ENCODE results near the gene KCNJ1. TPM values are rescaled to one million over a fixed set of nuclear protein-coding genes. Genes with fewer than 3 reads are reported as not detected.

Gene KCNJ1
- total RNA-seq, 1 donor: not detected

DNA sequence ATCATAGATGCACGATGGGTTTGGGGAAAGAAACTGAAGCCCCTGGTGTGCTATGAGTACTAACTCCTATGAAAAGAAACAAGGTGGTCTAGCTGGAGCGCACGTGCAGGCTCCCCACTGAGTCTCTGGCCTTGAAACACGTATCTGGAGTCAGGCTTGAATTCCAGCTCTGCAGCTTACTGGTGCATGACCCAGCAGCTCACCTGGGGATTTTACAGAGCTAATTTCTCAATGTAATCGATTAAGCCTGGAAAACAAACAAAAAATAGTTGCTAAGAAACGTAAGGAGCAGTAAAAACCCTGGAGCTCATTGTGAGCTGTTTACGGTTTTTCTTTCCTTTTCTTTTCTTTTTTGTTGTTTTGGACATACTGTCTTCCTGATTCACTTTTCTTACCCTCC lies 12.3 kb downstream of the KCNJ1 start:
- no peak for DNase-seq (ENCODE audit: insufficient read length, low spot score, missing footprints)
- no peak overlapping the region for H3K4me2 ChIP-seq (ENCODE audit: insufficient read depth, low read length)
- H3K4me1 ChIP-seq (ENCODE audit: insufficient read depth, low read length): no peaks in the 10 kb centered on the region
- H3K9me3 ChIP-seq (ENCODE audit: low read depth, low read length): no peaks in the 10 kb centered on the region
- TF ChIP-seq, protein P1, sequence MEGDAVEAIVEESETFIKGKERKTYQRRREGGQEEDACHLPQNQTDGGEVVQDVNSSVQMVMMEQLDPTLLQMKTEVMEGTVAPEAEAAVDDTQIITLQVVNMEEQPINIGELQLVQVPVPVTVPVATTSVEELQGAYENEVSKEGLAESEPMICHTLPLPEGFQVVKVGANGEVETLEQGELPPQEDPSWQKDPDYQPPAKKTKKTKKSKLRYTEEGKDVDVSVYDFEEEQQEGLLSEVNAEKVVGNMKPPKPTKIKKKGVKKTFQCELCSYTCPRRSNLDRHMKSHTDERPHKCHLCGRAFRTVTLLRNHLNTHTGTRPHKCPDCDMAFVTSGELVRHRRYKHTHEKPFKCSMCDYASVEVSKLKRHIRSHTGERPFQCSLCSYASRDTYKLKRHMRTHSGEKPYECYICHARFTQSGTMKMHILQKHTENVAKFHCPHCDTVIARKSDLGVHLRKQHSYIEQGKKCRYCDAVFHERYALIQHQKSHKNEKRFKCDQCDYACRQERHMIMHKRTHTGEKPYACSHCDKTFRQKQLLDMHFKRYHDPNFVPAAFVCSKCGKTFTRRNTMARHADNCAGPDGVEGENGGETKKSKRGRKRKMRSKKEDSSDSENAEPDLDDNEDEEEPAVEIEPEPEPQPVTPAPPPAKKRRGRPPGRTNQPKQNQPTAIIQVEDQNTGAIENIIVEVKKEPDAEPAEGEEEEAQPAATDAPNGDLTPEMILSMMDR (IDR thresholded peaks at IDR 0.05; ENCODE audit: extremely low read depth, low read depth, low read length): no peak
- no peaks in the 10 kb centered on the region for H3K27me3 ChIP-seq (ENCODE audit: insufficient read depth, low read length)
- no peaks in the 10 kb centered on the region for H3K79me2 ChIP-seq (ENCODE audit: insufficient read depth, low read length)
- no peak overlapping the region for H3K27ac ChIP-seq (ENCODE audit: low read depth, low read length)
- no peak overlapping the region for H2AFZ ChIP-seq (ENCODE audit: low read length)
- H3K36me3 ChIP-seq (ENCODE audit: insufficient read depth, low read length): no peaks in the 10 kb centered on the region
- no peak overlapping the region for H3K4me3 ChIP-seq (ENCODE audit: insufficient read depth, low read length)
- no peaks in the 10 kb centered on the region for H4K20me1 ChIP-seq (ENCODE audit: insufficient read depth, low read length)

DNA sequence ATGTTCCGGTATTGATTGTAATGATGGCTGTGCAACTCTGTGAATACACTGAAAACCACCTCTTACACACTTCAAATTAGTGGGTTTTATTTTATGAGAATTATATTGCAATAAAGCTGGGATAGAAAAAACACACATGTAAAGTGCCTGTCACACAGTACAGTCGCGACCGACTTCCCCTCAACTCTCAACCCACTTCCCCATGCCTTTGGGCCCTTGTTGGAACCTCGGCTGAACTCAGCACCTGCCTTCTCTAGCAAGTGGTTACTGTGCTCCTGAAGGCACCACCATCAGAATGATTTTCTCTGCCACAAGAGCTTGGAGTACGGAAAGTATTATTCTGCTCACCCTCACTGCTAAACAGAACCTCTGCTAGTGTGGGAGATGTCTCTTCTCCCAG lies 13.5 kb downstream of the KCNJ1 start:
- TF ChIP-seq, protein P1 (IDR thresholded peaks at IDR 0.05; ENCODE audit: extremely low read depth, low read depth, low read length): no peak
- H3K4me2 ChIP-seq (ENCODE audit: insufficient read depth, low read length): no peak overlapping the region
- H3K9me3 ChIP-seq (ENCODE audit: low read depth, low read length): no peaks in the 10 kb centered on the region
- no peaks in the 10 kb centered on the region for H3K36me3 ChIP-seq (ENCODE audit: insufficient read depth, low read length)
- no peaks in the 10 kb centered on the region for H3K27me3 ChIP-seq (ENCODE audit: insufficient read depth, low read length)
- no peak overlapping the region for H3K27ac ChIP-seq (ENCODE audit: low read depth, low read length)
- no peaks in the 10 kb centered on the region for H4K20me1 ChIP-seq (ENCODE audit: insufficient read depth, low read length)
- H3K4me1 ChIP-seq (ENCODE audit: insufficient read depth, low read length): no peaks in the 10 kb centered on the region
- no peak overlapping the region for H2AFZ ChIP-seq (ENCODE audit: low read length)
- no peak for DNase-seq (ENCODE audit: insufficient read length, low spot score, missing footprints)
- H3K79me2 ChIP-seq (ENCODE audit: insufficient read depth, low read length): no peaks in the 10 kb centered on the region
- no peak overlapping the region for H3K4me3 ChIP-seq (ENCODE audit: insufficient read depth, low read length)

DNA sequence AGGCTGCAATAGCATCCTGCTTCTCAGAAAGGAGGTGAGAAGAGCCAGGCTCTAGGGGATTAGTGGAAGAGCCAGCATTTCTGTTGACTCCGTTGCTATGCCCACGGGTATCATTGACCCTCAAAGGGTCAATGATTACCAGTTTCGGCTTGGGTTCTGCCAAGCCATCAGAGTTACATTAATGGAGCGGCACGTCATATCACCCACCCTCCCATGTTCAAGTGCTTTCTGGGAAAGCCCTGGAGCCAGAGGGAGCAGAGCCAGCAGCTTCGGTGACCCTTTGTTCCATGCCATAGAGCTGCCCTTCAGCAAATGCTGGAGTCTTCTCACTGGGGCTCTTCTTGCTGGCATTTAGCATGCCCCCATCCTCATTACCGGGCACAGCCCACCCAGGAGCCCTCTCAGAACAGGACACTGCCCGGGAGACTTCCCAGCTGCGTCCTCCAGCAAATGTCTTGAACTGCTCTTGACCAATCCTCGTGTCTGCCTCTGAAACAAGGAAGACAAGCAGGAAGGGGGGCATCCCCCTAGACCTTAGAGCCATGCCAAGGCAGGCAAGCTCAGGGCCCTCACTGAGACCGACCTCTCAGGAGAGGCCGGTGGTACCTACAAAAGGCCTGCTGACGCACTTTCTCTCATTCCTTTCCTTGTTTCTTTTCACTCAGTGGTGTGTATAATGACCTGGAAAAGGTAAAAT lies 14.6 kb downstream of the KCNJ1 start:
- H3K36me3 ChIP-seq (ENCODE audit: insufficient read depth, low read length): no peaks in the 10 kb centered on the region
- H2AFZ ChIP-seq (ENCODE audit: low read length): no peak overlapping the region
- no peaks in the 10 kb centered on the region for H3K27me3 ChIP-seq (ENCODE audit: insufficient read depth, low read length)

DNA sequence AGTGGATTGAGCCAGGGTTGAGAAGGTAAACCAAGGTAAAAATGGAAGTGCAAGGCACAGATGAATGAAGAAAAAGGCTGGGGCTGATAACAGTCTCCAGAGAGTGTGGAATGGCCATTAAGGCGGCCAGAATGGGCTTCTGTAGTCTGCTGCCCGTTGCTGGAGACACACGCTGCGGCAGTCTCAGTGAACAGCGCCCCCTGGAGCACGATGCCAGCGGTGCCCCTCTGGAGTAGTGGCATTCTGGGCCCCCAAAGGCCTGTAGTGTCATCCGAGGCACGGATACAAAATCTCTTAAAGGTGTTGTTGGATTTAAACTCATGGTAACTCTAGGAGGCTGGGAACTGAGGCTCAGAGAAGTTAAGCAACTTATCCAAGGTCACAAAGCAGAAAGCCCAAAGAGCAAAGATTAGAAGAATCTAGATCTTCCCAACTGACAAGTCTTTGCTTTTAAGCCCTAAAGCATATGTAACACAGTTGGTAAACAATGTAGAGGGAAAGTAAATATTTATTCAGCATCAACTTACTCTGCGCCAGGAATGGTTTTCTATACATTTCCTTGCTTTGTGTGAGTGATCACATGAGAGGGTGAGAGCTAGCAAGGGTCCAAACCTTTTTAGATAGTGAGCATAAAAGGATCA lies 18.2 kb downstream of the KCNJ1 start:
- H3K27me3 ChIP-seq (ENCODE audit: insufficient read depth, low read length): peaks cover 12% of the 10 kb centered on the region

More for the DNA sequence above, 14.6 kb downstream of the KCNJ1 start:
- no peaks in the 10 kb centered on the region for H4K20me1 ChIP-seq (ENCODE audit: insufficient read depth, low read length)
- H3K4me2 ChIP-seq (ENCODE audit: insufficient read depth, low read length): no peak overlapping the region
- no peaks in the 10 kb centered on the region for H3K9me3 ChIP-seq (ENCODE audit: low read depth, low read length)
- no peak overlapping the region for H3K27ac ChIP-seq (ENCODE audit: low read depth, low read length)
- TF ChIP-seq, protein P1 (IDR thresholded peaks at IDR 0.05; ENCODE audit: extremely low read depth, low read depth, low read length): no peak
- H3K4me3 ChIP-seq (ENCODE audit: insufficient read depth, low read length): no peak overlapping the region
- DNase-seq (ENCODE audit: insufficient read length, low spot score, missing footprints): no peak
- H3K4me1 ChIP-seq (ENCODE audit: insufficient read depth, low read length): no peaks in the 10 kb centered on the region
- no peaks in the 10 kb centered on the region for H3K79me2 ChIP-seq (ENCODE audit: insufficient read depth, low read length)

More for the DNA sequence above, 18.2 kb downstream of the KCNJ1 start:
- H3K79me2 ChIP-seq (ENCODE audit: insufficient read depth, low read length): no peaks in the 10 kb centered on the region
- no peaks in the 10 kb centered on the region for H3K9me3 ChIP-seq (ENCODE audit: low read depth, low read length)
- DNase-seq (ENCODE audit: insufficient read length, low spot score, missing footprints): peak; percentile 84
- H3K27ac ChIP-seq (ENCODE audit: low read depth, low read length): no peak overlapping the region
- no peaks in the 10 kb centered on the region for H3K36me3 ChIP-seq (ENCODE audit: insufficient read depth, low read length)
- TF ChIP-seq, protein P1 (IDR thresholded peaks at IDR 0.05; ENCODE audit: extremely low read depth, low read depth, low read length): peak; percentile 83
- H3K4me1 ChIP-seq (ENCODE audit: insufficient read depth, low read length): no peaks in the 10 kb centered on the region
- no peak overlapping the region for H3K4me3 ChIP-seq (ENCODE audit: insufficient read depth, low read length)
- no peak overlapping the region for H3K4me2 ChIP-seq (ENCODE audit: insufficient read depth, low read length)
- no peak overlapping the region for H2AFZ ChIP-seq (ENCODE audit: low read length)
- H4K20me1 ChIP-seq (ENCODE audit: insufficient read depth, low read length): no peaks in the 10 kb centered on the region
